Nephron progenitor cell (in vitro differentiated cells): Measurements from ENCODE around the gene CLDN18.

Experiments used
- DNase-seq: peaks from one replicate; pipeline ENCODE4 v3.0.0; 2021
- H3K27ac Mint-ChIP-seq: 2 replicates; pipeline ENCODE4 v1.8.0; 2021; ENCODE audit warnings: mild to moderate bottlenecking, moderate library complexity, mixed read lengths
- H3K27me3 Mint-ChIP-seq: 2 replicates; pipeline ENCODE4 v1.8.0; 2021; ENCODE audit warnings: mild to moderate bottlenecking, low read depth, mixed read lengths; ENCODE audit not compliant: poor library complexity
- H3K36me3 Mint-ChIP-seq: 2 replicates; pipeline ENCODE4 v1.8.0; 2021; ENCODE audit warnings: low read depth, mixed read lengths
- H3K4me1 Mint-ChIP-seq: 2 replicates; pipeline ENCODE4 v1.8.0; 2021; ENCODE audit warnings: mixed read lengths
- H3K4me3 Mint-ChIP-seq: 2 replicates; pipeline ENCODE4 v1.8.0; 2021; ENCODE audit warnings: mild to moderate bottlenecking, moderate library complexity, mixed read lengths
- H3K9me3 Mint-ChIP-seq: 2 replicates; pipeline ENCODE4 v1.8.0; 2021; ENCODE audit warnings: mild to moderate bottlenecking, moderate library complexity, mixed read lengths
- CTCF ChIP-seq: fragments of 200-600 bp; sonication (generic); IDR thresholded peaks from 2 replicates; pipeline ENCODE4 v1.5.0; 2021; ENCODE audit warnings: antibody characterized with exemption

The CLDN18 gene

GRCh38 chr3:138047596-138048158 is 37.7 kb downstream of the CLDN18 start:
- H3K4me1 Mint-ChIP-seq, result no peaks in the 10 kb centered on the region
- H3K36me3 Mint-ChIP-seq, result peaks cover 9% of the 10 kb centered on the region
- no peak for DNase-seq
- H3K9me3 Mint-ChIP-seq, result no peaks in the 10 kb centered on the region
- no peak overlapping the region for H3K4me3 Mint-ChIP-seq
- no peak overlapping the region for H3K27ac Mint-ChIP-seq
- TF ChIP-seq CTCF, result no peak
- no peaks in the 10 kb centered on the region for H3K27me3 Mint-ChIP-seq

- H3K4me3 Mint-ChIP-seq, result no peak overlapping the region
- H3K9me3 Mint-ChIP-seq, result no peaks in the 10 kb centered on the region
- H3K36me3 Mint-ChIP-seq, result peaks cover 9% of the 10 kb centered on the region
- no peak for TF ChIP-seq CTCF
- no peaks in the 10 kb centered on the region for H3K4me1 Mint-ChIP-seq
- no peak overlapping the region for H3K27ac Mint-ChIP-seq
- no peak for DNase-seq
- peaks cover 2% of the 10 kb centered on the region for H3K27me3 Mint-ChIP-seq
These were observed 39.4 kb downstream of the CLDN18 start for GRCh38 chr3:138049157-138049919.

GRCh38 chr3:138051947-138052802 is 42.2 kb downstream of the CLDN18 start:
- DNase-seq, result peak; percentile 57
- Mint-ChIP-seq H3K27me3 (peaks cover 2% of the 10 kb centered on the region), H3K27ac (no peak overlapping the region), H3K4me1 (no peaks in the 10 kb centered on the region), H3K36me3 (peaks cover 5% of the 10 kb centered on the region), H3K4me3 (no peak overlapping the region), H3K9me3 (no peaks in the 10 kb centered on the region)
- TF ChIP-seq CTCF, result peak; percentile 65

GRCh38 chr3:138054057-138054456 is 44.1 kb downstream of the CLDN18 start:
- Mint-ChIP-seq H3K9me3 (no peaks in the 10 kb centered on the region), H3K4me3 (no peak overlapping the region), H3K36me3 (peaks cover 5% of the 10 kb centered on the region), H3K27ac (no peak overlapping the region), H3K27me3 (peaks cover 2% of the 10 kb centered on the region), H3K4me1 (no peaks in the 10 kb centered on the region)
- no peak for DNase-seq
- TF ChIP-seq CTCF, result no peak

GRCh38 chr3:138057384-138057783 is 47.4 kb downstream of the CLDN18 start:
- Mint-ChIP-seq H3K27me3 (peaks cover 2% of the 10 kb centered on the region), H3K4me3 (no peak overlapping the region), H3K9me3 (no peaks in the 10 kb centered on the region), H3K27ac (no peak overlapping the region), H3K4me1 (no peaks in the 10 kb centered on the region), H3K36me3 (peaks cover 9% of the 10 kb centered on the region)
- TF ChIP-seq CTCF, result no peak
- no peak for DNase-seq
